HG03469 (cell line): Measurements from ENCODE around the gene RIT1.
"Not testable (repeated sequence)": the region's sequence is repeated elsewhere in the genome, so short reads cannot be mapped to it uniquely, and the experiment has no call there.

Source experiments
- ATAC-seq: cut with Tn5 transposase; IDR thresholded peaks from one replicate; pipeline ENCODE4 v1.9.1; 2021; ENCODE audit warnings: mild to moderate bottlenecking, moderate library complexity, moderate number of reproducible peaks; ENCODE audit not compliant: unreplicated experiment

Gene RIT1

DNA sequence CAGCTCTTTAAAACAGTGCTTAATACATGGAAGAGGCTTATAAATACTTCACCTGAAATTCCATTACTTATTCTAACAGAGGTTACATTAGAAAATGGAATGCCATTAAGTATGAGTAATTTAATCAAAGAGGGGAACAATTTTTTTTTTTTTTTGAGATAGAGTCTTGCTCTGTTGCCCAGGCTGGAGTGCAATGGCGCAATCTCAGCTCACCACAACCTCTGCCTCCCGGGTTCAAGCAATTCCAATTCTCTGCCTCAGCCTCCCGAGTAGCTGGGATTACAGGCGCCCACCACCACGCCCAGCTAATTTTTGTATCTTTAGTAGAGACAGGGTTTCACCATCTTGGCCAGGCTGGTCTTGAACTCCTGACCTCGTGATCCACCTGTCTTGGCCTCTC, 15.5 kb downstream of the RIT1 start:
- not testable (repeated sequence) for ATAC-seq

DNA sequence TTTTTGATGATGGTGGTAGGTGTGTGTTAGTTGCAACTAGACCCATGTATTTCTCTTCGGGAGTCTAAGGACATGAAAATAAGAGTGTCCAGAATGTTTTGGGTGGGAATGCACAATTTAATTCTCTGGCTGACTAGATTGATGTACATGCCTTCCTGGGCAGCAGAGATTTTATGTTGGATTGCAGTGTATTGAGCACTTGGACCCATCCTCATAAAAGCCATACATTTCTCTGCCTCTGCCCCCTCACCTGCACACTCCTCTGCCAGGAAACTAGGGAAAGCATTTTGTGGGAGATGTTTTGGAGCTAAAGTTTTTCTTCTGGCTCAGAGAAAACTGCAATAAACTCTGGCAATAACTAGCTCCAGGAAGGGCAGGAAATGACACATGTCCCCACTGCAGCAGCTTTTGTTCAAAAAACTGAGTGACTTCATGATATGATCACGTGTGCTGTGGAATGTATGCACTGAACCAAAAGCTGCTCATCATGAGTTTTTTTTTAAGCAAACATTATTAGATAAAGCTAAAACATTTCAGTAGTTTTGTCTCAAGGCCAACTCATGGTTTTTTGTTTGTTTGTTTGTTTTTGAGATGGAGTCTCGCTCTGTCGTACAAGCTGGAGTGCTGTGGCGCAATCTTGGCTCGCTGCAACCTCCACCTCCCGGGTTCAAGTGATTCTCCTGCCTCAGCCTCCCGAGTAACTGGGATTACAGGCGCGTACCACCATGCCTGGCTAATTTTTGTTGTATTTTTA, 17.6 kb downstream of the RIT1 start:
- ATAC-seq: no peak

DNA sequence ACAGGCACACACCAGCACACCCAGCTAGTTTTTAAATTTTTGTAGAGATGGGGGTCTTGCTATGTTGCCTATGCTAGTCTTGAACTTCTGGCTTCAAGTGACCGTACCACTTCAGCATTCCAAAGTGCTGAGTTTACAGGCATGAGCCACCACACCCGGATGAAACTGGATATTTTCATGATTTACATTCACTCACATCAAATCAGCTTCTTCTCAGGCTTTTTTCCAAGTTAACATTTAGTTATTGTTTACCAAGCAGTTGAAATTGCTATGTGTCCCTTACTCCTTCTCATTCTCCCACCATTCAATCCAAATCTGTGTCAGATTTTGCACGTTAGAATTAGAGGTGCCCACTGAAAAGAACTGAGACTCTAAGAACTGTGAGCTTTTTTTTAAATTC, 18.4 kb downstream of the RIT1 start:
- ATAC-seq: no peak

DNA sequence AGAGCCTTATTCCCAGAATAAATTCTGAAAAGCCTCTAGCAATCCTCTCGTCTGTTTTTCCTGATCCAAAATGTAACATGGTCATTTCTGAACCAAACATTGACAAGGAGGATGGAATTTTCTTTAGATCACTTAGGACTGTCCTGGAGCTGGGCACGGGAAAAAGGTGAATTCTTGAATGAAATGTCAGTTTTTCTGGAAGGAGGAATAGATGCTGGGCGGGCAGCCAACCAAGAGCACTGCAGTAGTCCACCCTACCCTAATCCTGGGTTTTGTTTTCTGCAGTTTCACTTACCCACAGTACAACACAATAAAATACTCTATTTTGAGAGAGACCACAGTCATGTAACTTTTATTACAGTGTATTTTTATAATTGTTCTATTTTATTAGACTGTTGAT, 20.9 kb downstream of the RIT1 start:
- no peak for ATAC-seq

DNA sequence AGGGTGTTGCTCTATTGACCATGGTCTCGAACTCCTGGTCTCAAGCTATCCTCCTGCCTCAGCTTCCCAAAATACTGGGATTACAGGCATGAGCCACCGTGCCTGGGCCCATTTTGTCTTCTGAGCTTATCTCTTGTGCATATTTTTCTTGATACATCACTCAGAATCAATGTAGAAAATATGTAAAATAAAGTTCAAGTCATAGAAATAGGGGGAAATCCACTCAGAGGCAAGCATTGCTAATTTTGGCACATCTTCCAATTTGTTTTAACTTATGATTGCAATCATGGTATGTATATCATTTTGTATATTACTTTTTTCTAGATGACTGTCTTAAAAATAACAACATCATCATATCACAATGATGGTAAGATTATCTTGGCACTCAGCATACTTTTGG, 21.6 kb downstream of the RIT1 start:
- no peak for ATAC-seq

DNA sequence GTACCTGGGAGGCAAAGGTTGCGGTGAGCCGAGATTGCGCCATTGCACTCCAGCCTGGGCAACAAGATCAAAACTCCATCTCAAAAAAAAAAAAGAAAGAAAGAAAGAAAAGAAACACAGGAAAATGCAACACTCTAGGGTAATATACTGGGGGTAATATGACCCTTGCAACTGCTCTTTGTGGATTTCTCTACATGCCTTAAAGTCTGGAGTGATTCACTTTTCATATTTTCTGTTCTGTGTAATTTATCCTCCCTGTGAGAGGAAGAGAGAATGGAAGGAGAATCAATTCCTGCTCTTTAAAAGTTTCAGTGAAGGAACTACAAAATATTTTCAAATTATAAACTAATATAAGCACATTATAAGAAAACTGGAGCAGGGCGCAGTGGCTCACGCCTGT, 22.7 kb downstream of the RIT1 start:
- no peak for ATAC-seq

DNA sequence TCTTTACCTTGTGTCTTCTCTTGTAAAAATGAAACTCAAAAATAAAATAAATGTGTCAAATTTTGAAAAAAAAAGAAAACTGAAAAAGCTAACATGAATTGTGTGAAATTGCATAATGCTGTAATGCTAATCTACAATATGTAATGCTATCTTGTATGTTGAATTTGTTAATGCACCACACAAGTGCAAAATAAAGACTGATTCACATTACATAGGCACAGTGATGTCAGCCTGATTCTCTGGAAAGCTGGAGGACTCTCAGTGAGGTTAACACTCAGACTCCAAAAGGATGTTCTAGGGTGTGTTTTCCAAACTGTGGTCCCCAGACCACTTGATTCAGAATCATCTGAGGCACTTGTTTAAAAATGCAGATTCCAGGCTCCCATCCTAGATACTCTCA, 26.2 kb downstream of the RIT1 start:
- no peak for ATAC-seq

DNA sequence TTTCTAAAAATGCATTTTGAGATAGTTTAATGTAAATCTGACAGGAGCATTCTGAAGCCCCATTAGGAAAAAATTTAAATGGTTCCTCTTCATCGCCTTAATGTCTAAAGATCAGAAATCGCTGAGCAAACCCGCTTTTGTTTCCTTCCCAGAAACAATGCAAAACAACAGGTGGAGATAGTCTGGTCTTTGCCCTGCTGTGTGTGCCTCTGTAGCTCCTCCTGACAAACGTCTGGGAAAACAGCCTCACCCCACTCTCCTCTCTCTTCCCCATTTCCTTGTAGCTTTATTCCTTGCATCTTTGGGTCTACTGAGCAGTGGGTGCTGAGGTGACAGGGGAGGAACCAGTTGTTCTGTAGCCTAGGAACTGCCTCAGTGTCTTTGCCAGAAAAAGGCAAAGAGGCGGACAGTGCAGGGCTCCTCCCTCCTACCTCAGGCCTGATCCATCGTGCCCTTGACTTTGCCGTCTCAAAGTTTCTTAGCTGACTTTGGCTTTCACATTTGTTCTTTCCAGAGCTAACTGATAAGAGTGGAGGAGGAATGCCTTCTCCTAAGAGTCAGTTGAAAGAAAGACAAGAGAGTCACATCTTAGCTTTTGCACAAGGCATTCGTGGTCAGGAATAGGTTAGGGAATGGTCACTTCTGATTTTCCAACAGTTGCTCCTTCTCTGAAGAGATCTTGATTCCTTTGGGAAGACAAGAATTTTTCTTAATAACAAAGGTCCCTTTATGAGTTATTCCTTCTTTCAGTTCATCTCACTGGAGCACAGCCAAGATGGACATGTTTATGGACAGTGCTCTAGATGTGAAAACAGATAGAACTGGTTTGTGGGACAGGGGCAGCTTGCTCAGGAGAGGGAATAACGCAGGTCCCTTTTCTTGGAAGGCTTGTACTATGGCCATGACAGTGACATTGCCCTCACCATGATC, 26.9 kb downstream of the RIT1 start:
- no peak for ATAC-seq

DNA sequence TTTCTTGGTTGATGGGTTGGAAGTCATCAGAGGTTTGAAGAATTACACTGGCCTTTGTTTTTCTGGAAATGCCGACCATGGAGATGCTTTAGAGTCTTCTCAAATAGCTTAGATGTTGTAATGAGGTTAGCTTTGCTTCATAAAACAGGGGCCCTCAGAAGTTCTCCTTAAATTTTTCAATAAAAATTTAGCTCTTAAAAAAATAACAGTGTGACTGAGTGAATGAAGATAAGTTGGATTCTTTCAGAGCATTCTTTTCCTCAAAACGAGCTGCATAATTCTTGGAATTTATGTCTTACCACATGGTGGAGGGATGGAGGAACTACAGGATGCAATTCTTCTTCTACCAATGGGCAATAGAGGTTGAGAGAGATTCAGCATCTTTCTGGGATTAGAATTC, 28.4 kb downstream of the RIT1 start:
- no peak for ATAC-seq

DNA sequence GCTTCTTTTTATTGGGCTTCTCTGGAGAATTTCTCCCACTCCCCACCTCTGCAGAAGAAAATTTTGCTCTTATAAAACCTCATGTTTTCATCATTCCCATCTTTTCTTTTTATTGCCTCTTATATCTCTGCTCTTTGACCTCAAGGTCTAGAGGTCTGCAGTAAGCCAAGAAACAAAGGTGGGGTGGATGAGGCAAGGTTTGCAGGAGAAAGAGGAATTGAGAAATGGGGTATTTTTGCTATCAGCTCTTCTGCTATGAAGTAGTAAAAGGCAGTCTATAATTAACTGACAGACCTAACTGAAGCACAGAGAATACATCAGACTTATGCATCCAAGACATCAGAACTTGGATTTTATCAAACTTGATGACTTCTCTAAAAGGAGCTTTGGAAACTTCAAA, 28.9 kb downstream of the RIT1 start:
- no peak for ATAC-seq

DNA sequence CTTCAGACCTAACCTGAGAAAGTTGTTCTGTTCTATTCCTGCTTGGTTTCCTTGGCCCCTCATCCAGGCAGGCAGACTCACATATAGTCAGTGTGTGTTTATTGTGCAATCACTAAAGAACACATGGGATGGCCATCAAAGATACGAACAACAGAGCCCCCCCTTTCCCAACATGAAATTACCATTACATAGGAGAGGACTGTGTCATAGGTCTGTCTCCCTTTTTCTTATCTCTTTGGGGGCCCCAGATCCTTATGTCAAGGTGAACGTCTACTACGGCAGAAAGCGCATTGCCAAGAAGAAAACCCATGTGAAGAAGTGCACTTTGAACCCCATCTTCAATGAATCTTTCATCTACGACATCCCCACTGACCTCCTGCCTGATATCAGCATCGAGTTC, 30.2 kb downstream of the RIT1 start:
- no peak for ATAC-seq

DNA sequence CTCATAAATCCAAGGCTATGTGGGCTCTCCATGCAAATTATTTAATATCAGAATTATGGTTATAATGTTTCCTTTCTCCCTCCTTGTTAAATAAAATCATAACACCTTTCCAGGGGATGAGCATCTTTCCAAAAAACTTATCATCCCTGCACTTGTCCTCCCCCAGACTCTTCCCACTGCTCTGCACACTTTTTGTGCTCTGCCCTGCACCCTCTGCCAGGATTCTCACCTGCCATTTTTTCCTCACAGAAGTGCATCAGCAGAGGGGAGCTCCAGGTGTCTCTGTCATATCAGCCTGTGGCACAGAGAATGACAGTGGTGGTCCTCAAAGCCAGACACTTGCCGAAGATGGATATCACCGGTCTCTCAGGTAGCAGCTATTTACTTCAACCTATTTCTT, 30.9 kb downstream of the RIT1 start:
- ATAC-seq: no peak

DNA sequence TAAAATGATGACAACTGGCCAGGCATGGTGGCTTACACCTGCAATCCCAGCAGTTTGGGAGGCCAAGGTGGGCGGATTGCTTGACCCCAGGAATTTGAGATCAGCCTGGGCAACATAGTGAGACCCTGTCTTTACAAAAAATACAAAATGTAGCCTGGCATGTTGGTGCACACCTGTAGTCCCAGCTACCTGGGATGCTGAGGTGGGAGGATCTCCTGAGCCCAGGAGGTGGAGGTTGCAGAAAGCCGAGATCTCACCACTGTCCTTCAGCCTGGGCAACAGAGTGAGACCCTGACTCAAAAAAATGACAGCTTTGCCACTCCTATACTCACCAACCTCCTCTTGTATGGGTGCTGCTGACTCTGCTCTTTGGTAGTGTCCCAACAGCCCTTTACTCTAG, 33.2 kb downstream of the RIT1 start:
- no peak for ATAC-seq

DNA sequence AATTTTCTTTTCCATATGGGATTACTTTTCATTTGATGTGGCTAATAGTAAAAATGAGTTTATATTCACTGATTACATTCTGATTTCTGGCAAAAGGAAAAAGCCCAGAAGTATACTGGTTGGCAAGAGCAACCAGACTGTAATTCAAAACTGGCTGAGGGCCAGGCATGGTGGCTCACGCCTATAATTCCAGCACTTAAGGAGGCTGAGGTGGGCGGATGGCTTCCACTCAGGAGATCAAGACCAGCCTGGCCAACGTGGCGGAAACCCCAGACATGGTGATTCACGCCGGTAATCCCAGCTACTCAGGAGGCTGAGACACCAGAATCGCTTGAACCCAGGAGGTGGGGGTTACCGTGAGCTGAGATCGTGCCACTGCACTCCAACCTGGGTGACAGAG, 37.3 kb downstream of the RIT1 start:
- no peak for ATAC-seq

DNA sequence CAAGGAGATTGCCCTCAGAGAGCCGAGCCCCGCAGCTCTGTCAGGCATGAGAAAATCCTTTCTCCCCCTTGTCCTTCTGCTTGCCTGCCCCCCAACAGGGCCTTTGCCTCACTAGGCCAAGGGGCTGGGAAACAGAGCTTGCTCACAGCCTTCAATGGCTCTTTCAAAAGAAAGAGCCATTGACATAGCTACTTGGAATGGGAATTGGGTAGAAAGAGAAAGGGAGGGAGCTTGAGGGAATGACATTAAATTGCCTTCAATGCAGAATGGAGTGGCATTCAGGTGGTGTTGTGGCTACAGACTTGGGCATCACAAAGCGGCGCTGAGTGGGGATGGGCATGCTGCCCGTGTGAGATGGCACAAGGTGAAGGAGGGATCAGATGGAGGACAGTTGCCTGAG, 38.6 kb downstream of the RIT1 start:
- ATAC-seq: no peak

DNA sequence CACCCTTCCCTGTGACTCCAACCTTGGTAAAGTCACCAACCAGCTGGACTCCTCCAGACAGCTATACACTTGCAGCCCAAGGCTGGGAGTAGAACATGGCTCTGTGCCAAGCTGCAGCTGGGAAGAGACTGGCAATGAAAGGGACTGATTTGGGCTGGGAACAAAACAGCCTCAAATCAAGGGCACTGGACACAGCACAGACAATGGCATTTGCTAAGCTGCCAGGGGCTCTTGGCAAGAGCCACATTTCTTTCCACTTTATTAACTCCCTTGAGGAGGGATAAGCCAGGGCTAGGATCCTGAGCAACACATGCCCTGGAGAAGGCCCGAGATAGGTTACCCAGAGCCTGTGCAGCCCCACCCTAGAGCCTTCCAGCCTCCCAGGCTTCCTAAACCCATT, 39.8 kb downstream of the RIT1 start:
- no peak for ATAC-seq

DNA sequence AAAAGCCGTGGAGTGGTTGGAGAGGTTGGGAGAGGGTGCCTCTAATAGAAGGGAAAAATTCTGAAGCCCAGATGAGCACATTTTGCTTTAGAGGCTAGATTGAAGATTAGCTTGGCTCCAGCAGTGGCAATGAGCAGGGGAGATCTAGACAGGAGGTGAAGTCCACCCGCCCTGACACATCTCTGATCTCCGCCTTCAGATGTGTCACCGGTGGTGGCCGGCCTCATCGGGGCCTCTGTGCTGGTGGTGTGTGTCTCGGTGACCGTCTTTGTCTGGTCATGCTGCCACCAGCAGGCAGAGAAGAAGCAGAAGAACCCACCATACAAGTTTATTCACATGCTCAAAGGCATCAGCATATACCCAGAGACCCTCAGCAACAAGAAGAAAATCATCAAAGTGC, 43.4 kb downstream of the RIT1 start:
- ATAC-seq: no peak

DNA sequence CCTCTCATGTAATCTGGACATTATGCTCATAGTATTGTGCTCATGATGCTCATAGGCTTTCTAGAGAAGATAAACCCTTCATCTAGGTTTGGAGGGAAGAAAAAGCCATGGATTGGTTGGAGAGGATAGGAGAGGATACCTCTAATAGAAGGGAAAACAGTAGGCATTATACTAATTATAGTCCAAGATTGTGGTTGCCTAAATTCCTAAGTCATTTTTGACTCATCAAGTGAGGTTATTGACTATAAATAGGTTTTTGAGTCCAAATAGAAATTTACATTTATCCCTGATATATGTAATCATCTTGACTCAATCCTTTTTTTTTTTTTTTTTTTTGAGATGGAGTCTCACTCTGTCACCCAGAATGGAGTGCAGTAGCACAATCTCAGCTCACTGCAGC, 46.8 kb downstream of the RIT1 start:
- no peak for ATAC-seq

DNA sequence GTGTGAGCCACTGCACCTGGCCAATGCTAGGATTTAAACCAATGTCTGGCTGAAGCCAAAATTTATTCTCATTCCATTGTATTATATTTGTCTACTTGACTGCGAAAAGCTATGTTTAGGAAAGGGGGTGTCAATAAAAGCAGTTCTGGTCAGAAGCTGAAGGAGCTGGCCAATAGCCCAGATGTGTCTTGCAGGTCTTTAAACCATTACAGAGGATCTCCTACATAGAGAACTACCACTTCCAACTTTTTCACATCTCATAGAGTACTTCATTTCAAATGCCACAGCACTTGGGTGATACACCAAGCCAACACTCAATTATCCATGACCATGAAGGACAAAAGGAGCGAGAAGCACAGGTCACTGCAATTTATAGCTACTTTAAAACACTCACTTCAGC, 49.3 kb downstream of the RIT1 start:
- no peak for ATAC-seq

DNA sequence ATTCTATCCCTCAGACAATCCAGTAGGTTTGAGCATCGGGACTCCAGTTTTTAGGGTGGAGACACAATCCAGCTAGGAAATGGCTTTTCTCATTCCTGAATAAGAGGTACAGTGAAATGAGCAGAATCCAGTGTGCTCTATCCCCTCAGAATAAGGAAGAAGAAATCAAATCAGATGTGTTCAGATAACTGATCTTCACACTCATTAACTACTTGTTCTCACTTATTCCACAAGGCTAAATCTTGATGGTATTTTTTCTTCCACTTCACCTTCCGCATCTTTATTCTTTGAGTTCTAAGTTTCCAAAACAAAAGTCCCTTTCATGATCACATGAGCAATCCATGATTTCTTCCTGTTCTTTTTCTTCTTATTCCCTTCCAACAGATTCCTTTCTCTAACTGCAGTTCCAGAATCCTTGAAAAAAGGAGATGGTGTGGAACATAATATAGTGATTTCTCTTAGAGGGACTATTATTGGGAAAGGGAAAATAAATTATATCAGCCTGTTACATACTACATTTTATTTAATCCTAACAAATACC, 50.1 kb downstream of the RIT1 start:
- no peak for ATAC-seq

DNA sequence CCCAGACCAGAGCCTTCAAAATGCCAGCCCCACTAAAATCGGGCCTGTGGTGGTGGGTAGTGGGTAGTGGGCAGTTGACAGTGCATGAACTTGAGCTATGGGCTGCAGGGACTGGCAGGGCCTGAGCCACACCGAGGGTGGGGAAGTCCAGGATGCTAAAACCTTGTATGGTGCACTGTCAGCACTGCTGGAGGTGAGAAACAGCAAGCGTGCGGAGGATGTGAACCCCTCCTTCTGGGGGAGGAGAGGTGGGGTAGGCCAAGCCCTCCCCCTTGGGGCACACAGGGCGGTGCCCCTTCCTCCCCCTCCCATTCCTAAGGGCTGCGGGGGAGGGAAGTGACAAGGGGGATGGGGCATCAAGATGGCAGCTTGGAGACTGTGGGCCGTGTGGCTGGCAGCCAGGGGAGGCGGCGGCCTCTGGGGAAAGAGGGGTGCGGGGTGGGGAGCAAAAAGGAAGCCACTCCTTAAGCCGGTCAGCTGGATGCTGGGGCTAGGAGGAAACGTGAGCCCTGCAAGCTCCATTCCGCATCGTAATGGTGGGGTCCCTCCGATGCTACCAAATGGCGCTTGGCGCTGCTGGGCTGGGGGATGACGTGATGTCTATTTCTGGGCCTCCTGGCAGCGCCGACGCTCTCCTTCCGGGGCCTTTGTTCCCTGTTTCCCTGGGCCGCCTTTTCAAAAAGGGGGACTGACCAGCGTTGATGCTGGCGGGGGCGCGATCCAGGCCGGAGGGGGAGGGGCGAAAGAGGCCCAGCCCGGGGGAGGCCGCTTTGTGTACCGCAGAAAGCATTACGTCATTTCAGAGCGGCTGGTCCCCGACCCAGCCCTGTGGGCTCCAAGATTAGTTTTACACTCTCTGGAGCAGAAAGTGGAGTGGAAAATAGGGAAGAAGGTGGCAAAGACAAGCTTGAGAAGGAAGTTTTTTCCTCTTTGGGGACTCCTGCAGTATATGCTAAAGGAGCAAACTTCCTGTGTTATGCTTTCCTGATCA, 51.0 kb downstream of the RIT1 start:
- no peak for ATAC-seq
